NCI-H510A (cell line): Measurements from ENCODE around the gene GUCY2C.
"Not testable (repeated sequence)": the region's sequence is repeated elsewhere in the genome, so short reads cannot be mapped to it uniquely, and the experiment has no call there.

ENCODE experiments used
- DNase-seq: peaks from one replicate; lab custom pipeline; 2025; lab: John Stamatoyannopoulos, UW

The GUCY2C gene

GRCh38 chr12:14696265-14696741 is at the start of gene GUCY2C:
TSS of gene GUCY2C (minus strand) at chr12:14696599. CDS start at chr12:14696448, 151 bp downstream.
- no peak for DNase-seq

GRCh38 chr12:14743061-14743460 is 46.7 kb upstream of the GUCY2C start:
- no peak for DNase-seq

GRCh38 chr12:14741942-14742341 is 45.5 kb upstream of the GUCY2C start:
- no peak for DNase-seq

- DNase-seq = no peak
Measured at GRCh38 chr12:14741153-14741552, 44.8 kb upstream of the GUCY2C start.

GRCh38 chr12:14736441-14736840 is 40.0 kb upstream of the GUCY2C start:
- not testable (repeated sequence) for DNase-seq

GRCh38 chr12:14731821-14732220 is 35.4 kb upstream of the GUCY2C start:
- no peak for DNase-seq

GRCh38 chr12:14729586-14729985 is 33.2 kb upstream of the GUCY2C start:
- DNase-seq = no peak

- DNase-seq = no peak
Measured at GRCh38 chr12:14723763-14724162, 27.4 kb upstream of the GUCY2C start.

GRCh38 chr12:14716848-14717444 is 20.5 kb upstream of the GUCY2C start:
- no peak for DNase-seq

GRCh38 chr12:14714437-14714836 is 18.0 kb upstream of the GUCY2C start:
- DNase-seq = no peak

- no peak for DNase-seq
Measured at GRCh38 chr12:14710632-14711320, 14.4 kb upstream of the GUCY2C start.

GRCh38 chr12:14701809-14702568 is 5.6 kb upstream of the GUCY2C start:
- no peak for DNase-seq

GRCh38 chr12:14700935-14701334 is 4.5 kb upstream of the GUCY2C start:
- no peak for DNase-seq

GRCh38 chr12:14699923-14700322 is 3.5 kb upstream of the GUCY2C start:
- no peak for DNase-seq

- no peak for DNase-seq
Measured at GRCh38 chr12:14698555-14698954, 2.2 kb upstream of the GUCY2C start.

GRCh38 chr12:14695715-14696141 is 671 bp downstream of the GUCY2C start:
- DNase-seq = no peak

- no peak for DNase-seq
Measured at GRCh38 chr12:14694970-14695369, 1.4 kb downstream of the GUCY2C start.

- DNase-seq = no peak
Measured at GRCh38 chr12:14694145-14694714, 2.2 kb downstream of the GUCY2C start.

- no peak for DNase-seq
Measured at GRCh38 chr12:14693116-14693515, 3.3 kb downstream of the GUCY2C start.

GRCh38 chr12:14691560-14691959 is 4.8 kb downstream of the GUCY2C start:
- no peak for DNase-seq

GRCh38 chr12:14689996-14690395 is 6.4 kb downstream of the GUCY2C start:
- DNase-seq = no peak

- no peak for DNase-seq
Measured at GRCh38 chr12:14689144-14689543, 7.3 kb downstream of the GUCY2C start.

GRCh38 chr12:14682231-14682630 is 14.2 kb downstream of the GUCY2C start:
- not testable (repeated sequence) for DNase-seq
